HUES64 (cell line): ENCODE data around the gene DENND2A.

Source experiments
- H3K27ac ChIP-seq: 2 replicates; pipeline ENCODE4 v1.7.0; 2013; ENCODE audit warnings: low read depth, low read length, inconsistent platforms
- H3K27me3 ChIP-seq: 2 replicates; pipeline ENCODE4 v1.6.1; 2013; ENCODE audit warnings: mild to moderate bottlenecking, low read length; ENCODE audit not compliant: insufficient read depth
- H3K36me3 ChIP-seq: 2 replicates; pipeline ENCODE4 v1.6.1; 2013; ENCODE audit warnings: mild to moderate bottlenecking, low read length; ENCODE audit not compliant: insufficient read depth
- H3K4me1 ChIP-seq: 2 replicates; pipeline ENCODE4 v1.6.1; 2013; ENCODE audit warnings: mild to moderate bottlenecking, low read length, moderate library complexity; ENCODE audit not compliant: insufficient read depth
- H3K4me3 ChIP-seq: 2 replicates; pipeline ENCODE4 v1.5.1; 2013; ENCODE audit warnings: mild to moderate bottlenecking, low read length, moderate library complexity
- H3K9ac ChIP-seq: 2 replicates; pipeline ENCODE4 v1.6.1; 2013; ENCODE audit warnings: mild to moderate bottlenecking, low read depth, low read length
- H3K9me3 ChIP-seq: 2 replicates; pipeline ENCODE4 v1.6.1; 2013; ENCODE audit warnings: low read depth, low read length; ENCODE audit not compliant: insufficient read depth
- WGBS: fragments of 150-250, 120-280 bp; methylation state at CpG from one replicate; pipeline ENCODE4 v1.1.7; 2013; ENCODE audit warnings: missing lambda C conversion rate; 5-methylcytosine and 5-hydroxymethylcytosine counted together

Gene DENND2A

DNA sequence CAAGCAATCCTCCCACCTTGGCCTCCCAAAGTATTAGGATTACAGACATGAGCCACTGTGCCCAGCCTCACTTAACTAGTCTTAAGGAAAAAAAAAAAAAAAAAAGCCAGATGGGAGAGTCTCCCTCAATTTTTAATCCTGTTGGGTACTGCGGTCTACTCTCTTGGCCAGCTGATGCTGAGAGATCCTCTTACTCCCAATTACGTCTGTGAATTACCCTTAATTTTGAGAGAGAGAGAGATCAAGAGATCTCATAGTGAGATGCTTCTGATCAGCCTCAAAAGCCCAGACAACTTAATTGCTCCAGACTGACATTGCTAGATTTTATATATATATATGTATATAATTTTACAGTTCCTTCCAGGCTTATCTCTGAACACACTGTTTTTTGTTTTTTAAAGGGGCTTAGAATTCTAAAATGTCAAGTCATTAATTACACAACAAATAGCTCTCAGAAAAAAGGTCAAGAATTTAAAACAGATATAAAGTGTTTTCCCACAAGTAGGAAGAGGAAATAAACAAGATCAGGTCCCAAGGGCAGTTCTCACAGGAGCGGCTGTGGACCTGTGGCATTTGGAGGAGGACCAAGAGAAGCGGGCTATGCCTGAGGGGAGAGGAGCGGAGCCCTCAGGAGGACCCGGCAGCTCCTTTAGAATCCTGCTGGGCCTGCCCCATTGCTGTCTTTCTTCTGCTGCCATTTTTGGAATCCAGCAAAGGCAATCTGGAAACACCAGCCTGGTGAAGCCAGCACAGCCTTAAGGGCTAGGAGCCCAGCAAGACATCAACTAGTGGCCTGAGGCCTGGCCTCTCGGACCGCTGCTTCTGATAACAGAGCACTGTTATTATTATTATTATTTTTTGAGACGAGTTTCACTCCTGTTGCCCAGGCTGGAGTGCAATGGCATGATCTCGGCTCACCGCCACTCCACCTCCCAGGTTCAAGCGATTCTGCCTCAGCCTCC, 30.1 kb downstream of the DENND2A start:
- H3K9me3 ChIP-seq, result no peaks in the 10 kb centered on the region
- no peak overlapping the region for H3K9ac ChIP-seq
- no peak overlapping the region for H3K4me3 ChIP-seq
- no peaks in the 10 kb centered on the region for H3K36me3 ChIP-seq
- no peak overlapping the region for H3K27ac ChIP-seq
- WGBS, result 93% methylated on average over 12 of the region's 12 CpGs
- no peaks in the 10 kb centered on the region for H3K4me1 ChIP-seq
- H3K27me3 ChIP-seq, result no peaks in the 10 kb centered on the region

DNA sequence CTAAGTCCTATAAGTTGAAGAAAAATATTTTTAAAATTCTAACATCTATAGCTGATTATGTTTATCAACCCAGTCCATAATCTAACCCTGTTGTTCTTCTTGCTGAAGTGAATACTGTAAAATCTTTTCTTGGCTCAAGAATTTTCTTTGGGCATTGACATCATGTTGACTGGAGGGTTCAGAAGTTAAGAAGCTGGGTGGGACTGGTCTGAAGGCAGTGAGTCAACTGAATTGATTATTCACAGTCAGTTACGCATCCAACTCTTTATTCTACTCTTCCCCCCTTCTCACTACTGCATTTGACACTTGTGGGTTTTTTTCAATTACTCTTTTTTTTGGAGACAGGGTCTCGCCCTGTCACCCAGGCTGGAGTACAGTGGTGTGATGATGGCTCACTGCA, 31.0 kb downstream of the DENND2A start:
- Histone ChIP-seq H3K9me3 (no peaks in the 10 kb centered on the region), H3K4me1 (no peaks in the 10 kb centered on the region), H3K4me3 (no peak overlapping the region), H3K27me3 (no peaks in the 10 kb centered on the region), H3K9ac (no peak overlapping the region), H3K36me3 (no peaks in the 10 kb centered on the region), H3K27ac (no peak overlapping the region)
- WGBS, result 97% methylated on average over 2 of the region's 2 CpGs

DNA sequence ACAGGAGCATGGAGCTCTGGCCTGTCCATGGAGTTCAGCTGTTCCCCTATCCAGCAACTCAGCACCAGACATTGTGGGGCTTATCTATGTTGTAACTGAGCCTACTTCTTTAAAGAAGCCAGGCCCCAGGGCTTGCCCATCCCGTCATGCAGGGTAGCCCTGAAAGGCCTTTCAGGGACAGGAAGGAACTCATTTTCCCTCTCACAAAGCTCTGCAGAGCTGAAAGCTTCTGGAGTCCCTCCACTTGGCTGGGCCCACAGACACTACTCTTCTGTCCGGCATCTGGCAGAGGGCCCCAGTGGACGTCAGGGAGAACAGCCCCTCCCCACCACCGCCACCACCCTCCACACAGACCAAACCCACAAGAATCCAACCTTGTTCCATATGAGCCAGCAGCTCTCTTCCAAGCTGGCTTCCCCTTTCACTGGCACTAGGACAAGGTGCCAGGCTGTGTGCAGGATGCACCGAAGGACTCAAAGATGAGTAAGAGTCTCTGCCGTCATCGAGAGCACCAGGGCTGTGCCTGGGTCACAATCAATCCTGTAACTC, 33.1 kb downstream of the DENND2A start:
- Histone ChIP-seq H3K27ac (no peak overlapping the region), H3K4me1 (no peaks in the 10 kb centered on the region), H3K27me3 (no peaks in the 10 kb centered on the region), H3K4me3 (no peak overlapping the region), H3K9me3 (no peaks in the 10 kb centered on the region), H3K9ac (no peak overlapping the region), H3K36me3 (no peaks in the 10 kb centered on the region)
- 86% methylated on average over 7 of the region's 7 CpGs for WGBS

DNA sequence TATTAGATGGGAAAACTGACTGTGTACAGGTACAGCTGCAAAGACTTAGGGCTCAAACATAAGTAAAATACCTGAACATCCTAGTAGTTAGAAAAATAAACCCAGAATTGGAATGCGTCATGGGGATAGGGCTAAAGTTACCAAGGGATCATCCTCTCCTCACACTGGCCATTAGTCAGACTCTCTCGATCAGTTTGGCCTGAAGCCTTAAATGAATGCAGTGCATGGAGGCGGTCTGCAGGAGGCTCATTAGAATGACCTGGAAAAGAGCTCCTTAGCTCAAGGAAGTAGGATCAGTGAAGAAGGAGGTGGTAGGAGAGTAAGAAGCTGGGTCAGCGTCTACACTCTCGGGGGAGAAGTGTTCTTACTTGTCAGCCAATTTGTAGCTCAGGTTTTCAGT, 35.3 kb downstream of the DENND2A start:
- no peaks in the 10 kb centered on the region for H3K9me3 ChIP-seq
- no peaks in the 10 kb centered on the region for H3K4me1 ChIP-seq
- H3K9ac ChIP-seq, result no peak overlapping the region
- H3K27ac ChIP-seq, result no peak overlapping the region
- H3K36me3 ChIP-seq, result no peaks in the 10 kb centered on the region
- H3K27me3 ChIP-seq, result no peaks in the 10 kb centered on the region
- WGBS, result 85% methylated on average over 5 of the region's 5 CpGs
- no peak overlapping the region for H3K4me3 ChIP-seq

DNA sequence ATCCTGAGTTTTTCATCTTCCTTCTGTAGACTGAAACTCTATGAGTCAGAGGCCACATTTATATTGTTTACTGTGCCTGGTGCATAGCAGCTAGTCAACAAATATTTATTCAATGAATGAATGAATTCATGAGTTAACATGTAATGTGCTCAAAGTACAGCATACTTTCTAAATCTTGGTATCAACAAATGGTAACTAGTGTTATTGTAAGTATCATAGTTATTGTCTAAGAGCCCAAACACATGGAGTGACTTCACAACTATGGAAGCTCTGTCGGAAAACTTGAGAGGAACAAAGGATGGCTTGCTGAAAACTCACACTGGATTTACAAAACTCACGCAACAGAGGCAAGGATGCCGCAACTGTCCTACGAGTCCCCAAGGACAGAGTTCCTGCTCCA, 35.9 kb downstream of the DENND2A start:
- H3K36me3 ChIP-seq, result no peaks in the 10 kb centered on the region
- H3K27ac ChIP-seq, result no peak overlapping the region
- 97% methylated on average over 4 of the region's 4 CpGs for WGBS
- no peaks in the 10 kb centered on the region for H3K9me3 ChIP-seq
- no peaks in the 10 kb centered on the region for H3K27me3 ChIP-seq
- H3K9ac ChIP-seq, result no peak overlapping the region
- H3K4me3 ChIP-seq, result no peak overlapping the region
- H3K4me1 ChIP-seq, result no peaks in the 10 kb centered on the region

DNA sequence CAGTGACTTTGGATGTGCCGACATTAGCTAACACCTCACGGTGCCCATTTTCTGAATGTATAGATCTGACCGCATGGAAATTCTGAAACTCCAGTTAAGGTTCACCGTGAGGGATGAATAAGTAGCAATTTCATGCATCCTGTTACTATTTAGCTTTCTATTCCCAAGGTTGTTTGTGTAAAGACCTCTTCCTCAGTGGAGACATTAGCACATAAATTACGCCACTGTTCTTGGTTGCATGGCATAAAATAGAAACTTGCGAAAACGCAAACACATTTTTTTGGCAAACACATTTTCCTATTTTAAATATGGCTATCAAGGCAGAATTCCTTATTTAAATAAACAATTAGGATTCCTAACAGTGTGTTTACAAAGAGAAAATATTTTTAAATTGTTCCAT, 36.5 kb downstream of the DENND2A start:
- Histone ChIP-seq H3K4me3 (no peak overlapping the region), H3K4me1 (no peaks in the 10 kb centered on the region), H3K36me3 (no peaks in the 10 kb centered on the region), H3K9ac (no peak overlapping the region), H3K9me3 (no peaks in the 10 kb centered on the region), H3K27me3 (no peaks in the 10 kb centered on the region), H3K27ac (no peak overlapping the region)
- 98% methylated on average over 6 of the region's 7 CpGs for WGBS

DNA sequence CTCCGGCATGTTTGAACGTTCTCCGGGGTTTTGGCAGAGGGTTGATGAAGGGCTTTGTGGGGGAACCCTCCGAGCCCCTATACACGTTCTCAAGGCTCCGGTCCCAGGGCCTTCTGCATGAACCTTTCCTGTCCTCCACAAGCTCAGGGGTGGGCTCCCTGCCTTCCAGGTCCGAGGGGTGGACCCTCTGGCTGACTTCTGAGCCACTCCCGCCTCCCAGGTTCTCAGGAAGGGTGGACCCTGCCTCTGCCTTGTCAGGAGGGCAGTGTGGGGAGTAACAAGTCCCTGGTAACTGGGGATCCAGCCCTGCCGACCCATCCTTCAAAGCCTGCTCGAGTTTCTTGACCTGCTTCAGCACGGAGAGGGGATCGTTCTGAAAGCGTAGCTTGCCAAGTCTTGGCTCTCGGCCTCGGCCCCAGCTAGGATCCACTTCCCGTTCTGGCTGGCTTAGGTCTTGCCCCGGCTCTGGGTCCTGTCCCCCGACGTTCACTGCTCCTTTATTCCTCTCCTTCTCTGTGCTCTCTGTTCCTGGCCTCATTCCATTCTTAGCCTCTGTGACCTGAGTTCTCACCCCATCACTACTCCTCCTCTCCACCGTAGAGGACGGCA, 38.9 kb downstream of the DENND2A start:
- Histone ChIP-seq H3K36me3 (no peaks in the 10 kb centered on the region), H3K4me3 (no peak overlapping the region), H3K9ac (no peak overlapping the region), H3K27me3 (no peaks in the 10 kb centered on the region), H3K27ac (no peak overlapping the region), H3K9me3 (no peaks in the 10 kb centered on the region), H3K4me1 (no peaks in the 10 kb centered on the region)
- WGBS, result 93% methylated on average over 21 of the region's 21 CpGs

DNA sequence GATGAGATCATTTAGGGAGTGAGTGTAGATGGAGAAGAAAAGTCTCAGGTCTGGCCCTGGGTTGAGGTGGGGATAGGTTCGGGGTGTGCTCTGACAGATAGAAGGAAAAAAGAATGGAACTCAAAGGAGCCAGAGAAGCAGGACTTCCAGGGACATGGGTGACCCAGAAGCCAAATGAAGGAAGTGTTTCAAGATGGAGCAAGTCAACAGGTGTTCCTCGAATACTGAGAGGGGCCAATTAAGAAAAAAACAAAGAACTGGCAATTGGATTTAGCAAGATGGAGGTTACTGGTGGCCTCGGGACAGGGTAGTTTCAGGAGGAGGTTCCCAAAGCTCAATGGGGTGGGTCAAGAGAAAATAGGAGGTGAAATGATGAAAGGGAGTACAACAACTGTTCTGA, 40.3 kb downstream of the DENND2A start:
- Histone ChIP-seq H3K4me3 (no peak overlapping the region), H3K9ac (no peak overlapping the region), H3K27ac (no peak overlapping the region), H3K4me1 (no peaks in the 10 kb centered on the region), H3K27me3 (no peaks in the 10 kb centered on the region), H3K9me3 (no peaks in the 10 kb centered on the region), H3K36me3 (no peaks in the 10 kb centered on the region)
- WGBS, result 90% methylated on average over 3 of the region's 3 CpGs

DNA sequence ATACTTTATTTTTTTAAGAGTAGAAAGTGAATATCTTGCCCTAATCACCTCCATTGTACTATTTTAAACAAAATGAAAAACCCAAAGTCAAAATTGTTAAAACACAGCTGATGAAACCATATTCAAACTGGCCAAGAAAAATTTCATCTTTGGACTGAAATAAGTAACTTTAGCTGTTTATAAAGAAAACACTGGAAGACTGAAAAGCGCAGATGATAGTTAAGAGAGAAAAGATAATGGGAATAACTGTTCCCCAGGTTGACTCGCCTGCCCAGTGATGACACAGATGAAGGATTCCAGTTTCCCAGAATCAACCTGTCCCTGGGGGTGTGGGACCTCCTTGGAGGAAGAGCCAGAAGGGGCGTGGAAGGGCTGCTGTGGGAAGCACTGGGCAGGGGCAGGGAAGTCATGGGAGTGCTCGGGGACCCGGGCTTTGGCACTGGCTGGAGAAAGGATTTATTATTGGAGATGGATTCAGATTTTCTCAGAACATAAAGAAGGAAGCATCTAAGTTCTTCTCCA, 43.1 kb downstream of the DENND2A start:
- Histone ChIP-seq H3K9me3 (no peaks in the 10 kb centered on the region), H3K4me3 (no peak overlapping the region), H3K4me1 (no peaks in the 10 kb centered on the region), H3K9ac (no peak overlapping the region), H3K27me3 (no peaks in the 10 kb centered on the region), H3K27ac (no peak overlapping the region), H3K36me3 (no peaks in the 10 kb centered on the region)
- WGBS, result 88% methylated on average over 5 of the region's 5 CpGs

DNA sequence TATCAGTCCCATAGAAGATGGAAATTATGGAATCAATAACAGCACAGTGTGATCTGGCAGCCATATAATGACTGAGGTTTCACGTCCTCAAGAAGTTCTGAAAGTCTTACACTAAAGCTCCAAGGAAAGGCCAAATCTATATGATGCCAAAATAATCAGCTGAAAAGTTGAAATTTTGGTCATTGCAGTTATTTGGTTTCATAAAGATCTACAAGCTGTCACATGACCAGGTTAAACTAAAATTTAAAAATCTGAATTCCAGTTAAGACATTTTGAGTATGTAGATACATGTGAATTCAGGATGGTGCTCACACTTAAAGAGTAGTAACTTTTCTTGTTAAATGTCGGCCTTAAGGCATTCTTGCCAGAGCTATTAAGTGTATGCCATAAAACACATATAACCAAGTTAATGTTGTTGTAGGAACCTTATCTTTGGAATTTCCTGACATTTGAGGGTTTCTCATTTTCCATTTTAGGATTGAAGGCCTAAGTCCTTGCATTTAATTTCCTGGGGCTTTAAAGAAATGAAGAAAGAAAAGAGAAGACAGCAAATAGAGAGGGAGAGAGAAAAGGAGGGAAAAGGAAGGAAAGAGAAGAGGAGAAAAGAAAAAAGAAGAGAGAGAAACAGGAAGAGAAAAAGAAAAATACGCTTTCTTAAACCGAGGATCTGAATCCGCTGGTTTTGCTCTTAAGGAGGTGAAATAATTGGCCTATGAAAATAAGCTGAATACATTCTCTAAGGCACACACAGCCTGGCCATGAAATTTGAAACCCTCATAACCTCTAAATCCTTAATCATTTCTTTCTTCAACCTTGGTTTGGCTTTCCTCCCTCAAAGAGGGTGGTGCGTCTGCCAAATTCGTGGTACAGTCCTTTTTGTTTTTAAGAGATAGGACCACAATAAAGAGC, 43.8 kb downstream of the DENND2A start:
- H3K27ac ChIP-seq, result no peak overlapping the region
- no peaks in the 10 kb centered on the region for H3K27me3 ChIP-seq
- H3K9me3 ChIP-seq, result no peaks in the 10 kb centered on the region
- no peak overlapping the region for H3K9ac ChIP-seq
- H3K4me3 ChIP-seq, result no peak overlapping the region
- no peaks in the 10 kb centered on the region for H3K4me1 ChIP-seq
- WGBS, result 94% methylated on average over 7 of the region's 7 CpGs
- H3K36me3 ChIP-seq, result no peaks in the 10 kb centered on the region
